HG02610 (cell line): ENCODE results near the gene NIPA2.

ENCODE experiments used
- ATAC-seq: cut with Tn5 transposase; IDR thresholded peaks from one replicate; pipeline ENCODE4 v1.9.1; 2021; ENCODE audit warnings: mild to moderate bottlenecking, moderate library complexity; ENCODE audit not compliant: unreplicated experiment

The NIPA2 gene

GRCh38 chr15:22874966-22875365 is 36.5 kb downstream of the NIPA2 start:
- no peak for ATAC-seq

DNA sequence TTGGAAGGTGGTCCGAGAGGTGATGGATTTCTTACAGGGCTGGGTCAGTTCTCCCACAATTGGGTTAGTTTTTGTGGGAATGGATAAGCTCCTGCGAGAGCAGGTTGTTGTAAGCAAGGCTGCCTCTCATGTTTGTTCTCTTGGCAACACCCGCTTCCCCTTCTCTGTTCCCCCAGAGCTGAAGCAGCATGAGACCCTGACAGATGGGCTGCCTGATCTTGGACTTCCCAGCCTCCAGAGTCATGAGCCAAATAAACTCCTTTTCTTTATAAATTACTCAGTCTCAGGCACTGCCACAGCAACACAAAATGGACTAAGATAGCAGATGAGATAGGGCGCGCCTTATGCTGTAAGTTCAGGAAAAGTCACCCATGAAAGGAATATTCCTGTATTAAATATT is 38.7 kb downstream of the NIPA2 start:
- ATAC-seq, result no peak

GRCh38 chr15:22877607-22878006 is 39.1 kb downstream of the NIPA2 start:
- no peak for ATAC-seq

- ATAC-seq, result no peak
These were observed 39.6 kb downstream of the NIPA2 start for GRCh38 chr15:22878103-22878502.

- ATAC-seq, result no peak
These were observed 41.9 kb downstream of the NIPA2 start for GRCh38 chr15:22880068-22880980.

DNA sequence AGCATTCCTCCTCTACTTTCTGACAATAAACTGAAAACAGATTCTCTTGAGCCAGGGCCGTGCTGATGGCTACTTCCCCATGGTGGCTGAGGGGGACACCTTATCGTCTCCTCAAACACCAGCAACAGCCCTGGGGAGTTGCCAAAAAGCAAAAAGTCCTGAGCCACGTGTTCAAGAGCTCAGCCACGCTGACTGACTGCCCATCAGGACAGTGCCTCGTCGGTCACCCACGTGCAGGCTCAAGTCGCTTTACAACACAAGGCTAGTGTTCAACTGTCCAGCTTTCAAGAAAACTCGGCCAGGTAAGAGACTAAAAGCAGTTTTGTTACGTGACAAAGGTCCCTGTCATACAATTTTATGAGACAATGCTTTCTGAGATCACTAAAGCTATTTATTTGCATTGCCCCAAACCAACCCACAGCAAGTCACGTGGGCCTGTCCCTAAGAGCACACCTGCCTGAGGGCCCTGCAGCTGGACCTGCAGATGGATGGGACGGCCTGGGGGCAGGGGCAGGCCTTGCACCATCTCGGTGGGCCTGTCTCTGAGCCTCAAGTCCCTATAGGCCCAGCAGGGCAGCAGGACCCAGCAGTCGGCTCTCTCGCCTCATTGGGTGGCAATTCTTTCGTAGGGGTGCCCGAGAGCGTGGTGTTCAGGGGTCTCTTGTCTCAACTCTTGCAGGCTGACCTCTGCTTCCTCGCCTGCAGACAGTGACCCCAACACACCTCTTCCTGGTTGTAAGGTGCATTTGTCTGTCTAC is 42.7 kb downstream of the NIPA2 start:
- no peak for ATAC-seq

DNA sequence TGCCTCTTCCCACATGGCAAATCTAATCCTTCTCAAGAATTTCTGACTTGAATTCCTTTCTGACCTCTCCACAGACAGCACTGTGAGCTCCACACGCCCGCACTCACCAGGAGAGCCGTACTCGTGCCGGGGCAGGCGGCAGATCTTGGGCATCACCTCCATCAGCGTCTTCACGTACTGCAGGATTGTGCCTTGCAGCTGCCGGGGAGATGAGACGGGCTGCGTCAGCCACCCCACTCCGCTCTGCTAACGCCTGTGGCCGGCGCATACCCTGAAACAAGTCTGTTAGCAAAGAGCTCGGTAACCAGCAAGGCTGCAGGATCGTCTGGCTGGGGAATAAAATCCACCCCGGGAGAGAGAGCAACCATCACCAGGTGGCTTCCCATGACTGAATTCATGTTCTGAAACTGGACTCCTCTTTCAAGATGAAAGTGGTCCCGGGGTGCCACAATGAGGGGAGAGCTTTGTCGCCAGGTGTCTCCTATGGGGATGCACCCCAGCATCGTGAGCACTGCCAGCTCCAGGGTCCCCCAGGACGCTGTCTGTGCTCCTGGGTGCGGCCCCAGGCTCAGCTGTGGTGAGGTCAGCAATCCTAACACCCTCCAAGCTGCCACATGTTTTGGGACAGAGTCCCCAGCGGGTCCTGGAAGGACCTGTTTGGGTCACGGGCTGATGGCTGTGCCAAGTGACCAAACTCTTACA is 43.4 kb downstream of the NIPA2 start:
- no peak for ATAC-seq

DNA sequence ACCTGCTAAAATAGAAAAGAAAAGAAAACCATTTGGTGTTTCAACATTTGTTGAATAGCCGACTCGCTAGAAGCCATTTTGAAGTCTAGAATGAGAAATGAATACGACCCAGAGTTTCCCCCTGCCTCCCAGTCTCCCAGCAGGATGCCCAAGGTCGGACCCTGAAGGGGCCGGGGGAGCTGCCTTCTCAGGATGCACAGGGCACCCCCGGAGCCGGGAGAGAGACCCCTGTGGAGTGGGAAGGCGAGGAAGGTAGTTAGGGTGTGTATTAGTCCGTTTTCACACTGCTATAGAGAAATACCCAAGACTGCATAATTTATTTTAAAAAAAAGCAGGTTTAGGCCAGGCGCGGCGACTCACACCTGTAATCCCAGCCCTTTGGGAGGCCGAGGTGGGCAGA is 44.7 kb downstream of the NIPA2 start:
- ATAC-seq, result no peak

DNA sequence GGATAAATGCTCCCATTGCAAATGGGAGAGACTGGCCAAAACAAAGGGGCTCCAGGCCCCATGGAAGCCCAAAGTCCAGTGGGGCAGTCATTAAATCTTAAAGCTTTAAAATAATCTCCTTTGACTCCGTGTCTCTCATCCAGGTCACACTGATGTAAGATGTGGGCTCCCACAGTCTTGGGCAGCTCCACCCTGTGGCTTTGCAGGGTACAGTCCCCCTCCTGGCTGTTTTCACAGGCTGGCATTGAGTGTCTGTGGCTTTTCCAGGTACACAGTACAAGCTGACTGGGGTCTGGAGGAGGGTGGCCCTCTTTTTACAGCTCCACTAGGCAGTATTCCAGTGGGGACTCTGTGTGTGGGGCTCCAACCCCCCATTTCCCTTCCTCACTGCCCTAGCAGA is 45.9 kb downstream of the NIPA2 start:
- ATAC-seq, result no peak

- no peak for ATAC-seq
These were observed 46.7 kb downstream of the NIPA2 start for GRCh38 chr15:22885120-22885519.

DNA sequence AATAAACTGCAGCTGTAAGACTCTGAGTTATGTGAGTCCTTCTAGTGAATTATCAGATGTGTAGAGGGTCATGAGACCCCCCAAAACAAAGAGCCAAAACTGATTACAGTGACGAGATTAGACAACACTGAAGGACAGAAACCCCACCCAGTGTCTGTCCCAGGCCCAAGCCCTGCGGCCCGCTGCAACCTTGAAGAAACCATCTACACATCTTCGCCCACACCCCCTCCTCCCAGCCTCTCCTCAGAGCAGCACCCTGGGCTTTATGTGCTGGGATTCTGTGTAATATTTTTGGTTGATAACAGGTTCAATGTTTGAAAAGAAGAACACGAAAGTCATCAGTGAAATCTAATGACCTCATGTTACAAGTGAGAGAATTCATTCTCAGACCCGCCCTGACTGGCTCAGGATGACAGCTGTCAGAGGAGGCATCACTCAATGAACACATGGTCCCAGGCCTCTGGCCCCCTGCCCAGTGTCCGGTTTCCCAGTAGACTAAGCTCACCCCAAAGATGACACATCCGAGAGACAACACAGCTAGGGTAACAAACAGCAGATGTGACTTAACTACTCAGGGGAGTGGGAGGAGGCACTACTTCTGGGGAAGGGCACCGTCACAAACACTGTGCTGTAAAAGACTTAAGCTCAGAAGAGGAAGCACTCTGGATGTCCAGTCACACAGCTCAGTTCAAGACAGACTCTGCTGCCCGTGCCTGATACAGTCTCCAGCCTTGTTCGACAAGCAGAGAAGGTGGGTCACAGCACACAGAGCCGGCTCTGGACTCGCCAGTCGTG is 48.9 kb downstream of the NIPA2 start:
- no peak for ATAC-seq

DNA sequence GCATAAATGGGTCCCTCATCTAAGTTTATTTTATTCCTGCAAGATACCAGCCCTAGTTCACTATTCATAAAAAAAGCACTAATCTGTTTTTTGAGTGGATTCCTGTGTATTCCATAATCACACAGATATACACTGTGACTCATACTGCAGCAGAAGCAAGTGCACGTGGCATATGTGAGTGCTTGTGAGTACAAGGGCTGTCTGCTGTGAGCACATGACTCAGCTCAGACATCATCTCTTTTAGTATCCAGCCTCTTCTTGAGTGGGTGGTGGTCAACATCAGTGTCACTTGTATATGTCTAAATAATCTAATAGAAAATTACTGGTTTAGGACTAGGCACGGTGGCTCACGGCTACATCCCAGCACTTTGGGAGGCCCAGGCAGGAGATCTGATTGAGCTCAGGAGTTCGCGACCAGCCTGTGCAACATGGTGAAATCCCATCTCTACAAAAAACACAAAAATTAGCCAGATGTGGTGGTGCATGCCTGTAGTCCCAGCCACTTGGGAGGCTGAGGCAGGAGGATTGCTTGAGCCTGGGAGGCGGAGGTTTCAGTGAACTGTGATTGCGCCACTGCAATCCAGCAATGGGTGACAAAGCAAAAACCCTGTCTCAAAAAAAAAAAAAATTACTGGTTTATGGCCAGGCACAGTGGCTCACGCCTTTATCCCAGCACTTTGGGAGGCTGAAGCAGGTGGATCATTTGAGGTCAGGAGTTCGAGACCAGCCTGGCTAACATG is 49.8 kb downstream of the NIPA2 start:
- ATAC-seq, result no peak

GRCh38 chr15:22889146-22889818 is 50.8 kb downstream of the NIPA2 start:
- no peak for ATAC-seq

GRCh38 chr15:22890296-22890695 is 51.8 kb downstream of the NIPA2 start:
- ATAC-seq, result no peak

DNA sequence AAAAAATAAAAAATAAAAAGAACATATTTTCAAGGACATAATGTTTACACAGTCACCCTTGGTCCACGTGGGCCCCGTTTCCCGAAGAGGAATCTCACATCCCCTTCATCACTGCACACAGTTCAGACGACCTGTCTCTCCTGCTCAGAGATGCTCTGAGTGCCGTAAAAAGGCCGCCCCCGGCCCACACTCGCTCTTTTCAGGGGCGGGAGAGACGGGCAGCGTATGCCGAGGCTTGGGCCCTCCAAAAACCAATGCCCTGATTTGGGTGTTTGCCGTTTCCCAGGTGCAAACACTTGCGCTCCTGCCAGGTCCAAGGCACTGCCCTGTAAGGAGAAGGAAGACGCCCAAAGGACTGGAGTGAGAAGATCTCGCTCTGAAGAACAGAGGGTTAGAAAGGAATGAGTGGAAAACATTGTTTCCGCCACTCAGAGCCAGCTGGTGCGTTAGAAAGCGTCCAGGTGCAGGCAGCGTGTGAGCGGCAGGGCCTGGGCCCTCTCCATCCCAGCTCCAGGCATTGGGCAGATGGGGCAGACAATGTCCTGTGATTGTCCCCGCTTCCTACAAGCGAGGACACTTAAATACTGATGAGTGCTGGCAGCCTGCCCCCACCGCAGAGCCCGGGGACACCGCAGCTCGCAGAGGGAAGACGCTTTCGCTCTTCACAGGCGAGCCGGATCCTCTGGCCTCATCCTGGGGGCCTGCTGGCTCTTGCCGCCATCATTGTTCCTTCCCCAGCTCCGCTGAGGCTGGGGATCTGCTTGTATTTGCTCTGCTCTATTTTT is 53.2 kb downstream of the NIPA2 start:
- no peak for ATAC-seq

DNA sequence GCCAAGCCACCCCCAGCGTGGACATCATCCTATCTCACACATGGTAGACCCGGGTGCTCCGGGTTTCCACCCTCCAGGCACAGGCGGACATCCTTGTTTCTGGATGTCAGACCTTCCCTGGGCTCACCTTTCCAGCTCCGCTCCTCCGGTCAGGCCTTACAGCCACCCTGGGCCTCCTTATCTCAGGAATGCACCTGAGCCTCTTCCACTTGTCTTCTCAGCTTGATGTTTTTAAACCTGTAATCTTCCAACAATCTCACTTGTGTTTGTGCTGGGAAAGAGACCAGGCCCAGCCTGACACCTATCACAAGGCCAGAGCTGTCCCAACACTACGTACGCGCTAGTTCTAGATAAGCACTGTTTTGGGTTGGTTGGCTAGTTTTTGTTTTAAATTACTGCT is 53.9 kb downstream of the NIPA2 start:
- no peak for ATAC-seq

GRCh38 chr15:22893081-22893480 is 54.6 kb downstream of the NIPA2 start:
- ATAC-seq, result no peak

DNA sequence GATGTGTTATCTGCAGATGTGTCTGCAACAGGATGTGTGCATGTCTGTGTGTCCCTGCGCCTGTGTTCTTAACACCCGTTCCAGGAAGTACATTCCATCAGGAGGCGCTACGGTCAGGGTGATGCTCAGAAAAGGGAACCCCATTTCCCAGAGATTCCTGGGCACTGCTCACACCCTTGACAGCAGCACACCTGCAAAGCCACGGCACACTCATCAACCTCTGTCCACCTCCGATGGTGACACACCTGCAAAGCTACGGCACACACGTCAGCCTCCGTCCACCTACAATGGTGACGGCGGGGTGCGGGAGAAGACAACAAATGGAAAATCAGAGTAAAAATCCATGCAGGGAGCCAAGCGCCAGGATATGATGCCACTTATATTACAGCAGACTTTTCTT is 55.4 kb downstream of the NIPA2 start:
- ATAC-seq, result no peak
